ENCODE results near the gene KCNN3.

Gene KCNN3

DNA sequence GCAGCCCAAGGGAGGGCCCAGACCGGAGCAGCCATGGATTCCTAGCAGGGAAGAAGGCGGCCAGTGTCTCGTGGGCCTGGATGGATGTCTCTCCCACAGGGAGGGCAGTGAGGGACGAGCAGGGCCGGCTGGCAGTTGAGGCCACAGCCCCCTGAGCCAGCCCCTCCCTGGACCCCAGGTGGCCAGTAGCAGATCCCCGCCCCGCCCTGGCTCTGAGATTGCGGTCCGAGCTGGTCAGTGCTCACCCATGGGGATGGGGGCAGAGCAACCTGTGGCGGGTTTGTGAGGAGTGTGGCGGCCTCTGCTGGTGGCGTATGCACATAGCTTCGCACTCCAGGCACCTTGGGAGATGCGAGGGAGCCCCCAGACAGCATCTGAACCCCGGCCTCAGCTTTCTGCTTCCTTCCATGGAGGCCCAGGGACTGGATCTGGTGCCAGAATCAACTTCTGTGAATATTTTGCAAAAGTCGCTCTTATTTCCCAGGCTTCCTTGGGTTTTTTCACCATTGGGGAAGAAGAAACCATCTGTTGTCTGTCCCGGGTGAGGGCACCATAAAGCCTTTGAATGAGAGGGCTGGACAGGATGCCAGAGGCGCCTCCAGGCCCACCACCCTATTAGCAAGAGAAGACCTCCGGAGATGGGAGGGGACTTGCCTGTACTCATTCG, 8.4 kb upstream of the KCNN3 start:
- DNase-seq, result peak; percentile 83

GRCh38 chr1:154877370-154877974, 7.4 kb upstream of the KCNN3 start:
- DNase-seq, result no peak

DNA sequence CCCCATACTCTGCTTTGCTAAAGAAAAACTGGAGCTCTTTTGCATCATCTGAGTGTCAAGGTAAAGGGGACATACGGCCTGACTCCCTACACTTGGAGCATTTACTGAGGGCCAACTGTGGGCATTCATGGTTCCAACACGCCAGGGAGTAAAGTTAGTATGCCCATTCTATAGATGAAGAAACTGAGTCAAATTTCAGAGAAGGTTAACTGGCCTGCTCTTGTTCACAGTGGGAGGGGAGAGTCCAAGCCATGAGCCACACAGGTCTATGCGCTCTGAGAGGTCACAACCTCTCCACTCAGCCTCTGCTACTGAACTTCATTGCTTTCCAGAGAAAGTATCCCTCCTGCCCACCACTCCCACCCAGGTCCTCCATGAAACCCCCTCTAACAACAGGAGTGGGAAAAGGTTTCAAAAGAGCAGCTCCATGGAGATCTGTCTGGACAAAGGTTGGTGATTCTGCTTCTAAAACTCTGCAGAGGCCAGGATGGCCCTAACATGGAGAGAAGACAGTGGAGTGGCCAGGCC, 6.8 kb upstream of the KCNN3 start:
- DNase-seq, result no peak

GRCh38 chr1:154874465-154874864, 4.4 kb upstream of the KCNN3 start:
- DNase-seq, result no peak

DNA sequence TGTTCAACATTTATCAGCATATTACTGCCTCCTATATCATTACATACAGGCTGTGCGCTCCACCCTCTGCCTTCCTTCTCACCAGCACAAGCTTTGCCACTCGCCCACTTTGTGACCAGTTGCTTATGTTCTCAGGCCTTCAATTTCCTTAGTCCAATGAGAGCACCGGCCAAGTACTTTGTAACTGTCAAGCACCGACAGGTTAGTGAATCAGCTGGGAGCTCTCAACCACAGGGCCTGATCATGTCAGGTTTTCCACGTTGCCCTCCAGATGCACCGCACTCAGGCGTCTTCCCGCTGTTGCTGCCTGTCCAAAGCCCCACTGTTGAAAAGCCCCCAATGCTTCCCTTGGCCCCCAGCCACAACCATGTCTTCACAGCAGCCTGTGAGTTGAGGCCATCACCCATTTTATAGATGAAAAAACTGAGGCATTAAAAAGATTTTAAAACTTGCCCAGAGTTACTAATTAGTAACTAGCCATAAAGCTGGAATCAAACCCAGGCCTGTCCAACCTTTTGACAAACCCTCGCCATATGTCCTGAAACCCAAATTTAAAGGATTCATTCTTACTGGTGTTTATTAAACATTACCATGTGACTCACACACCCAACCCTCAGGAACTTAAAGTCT, 3.4 kb upstream of the KCNN3 start:
- DNase-seq, result no peak

- no peak for DNase-seq
Observed at GRCh38 chr1:154871374-154871773, 1.3 kb upstream of the KCNN3 start.

DNA sequence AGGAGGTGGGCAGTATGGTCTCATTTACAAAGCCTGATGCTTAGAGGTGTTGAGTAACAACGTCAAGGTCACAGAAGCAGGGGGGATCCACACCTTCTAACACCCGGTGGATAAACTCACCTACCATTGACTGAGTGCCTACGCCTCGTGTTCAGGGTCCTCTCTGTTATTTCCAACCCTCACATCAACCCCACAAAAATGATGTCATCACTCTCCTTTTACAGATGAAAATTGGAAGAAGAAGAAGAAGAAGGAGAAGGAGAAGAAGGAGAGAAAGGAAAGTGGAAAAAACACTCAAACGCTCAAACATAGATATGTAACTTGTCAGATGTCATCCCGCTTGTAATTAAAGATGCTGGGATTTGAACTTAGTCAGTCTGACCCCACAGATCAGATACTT, 653 bp upstream of the KCNN3 start:
- DNase-seq, result no peak

- no peak for DNase-seq
Observed at GRCh38 chr1:154869351-154870114, 548 bp downstream of the KCNN3 start.

DNA sequence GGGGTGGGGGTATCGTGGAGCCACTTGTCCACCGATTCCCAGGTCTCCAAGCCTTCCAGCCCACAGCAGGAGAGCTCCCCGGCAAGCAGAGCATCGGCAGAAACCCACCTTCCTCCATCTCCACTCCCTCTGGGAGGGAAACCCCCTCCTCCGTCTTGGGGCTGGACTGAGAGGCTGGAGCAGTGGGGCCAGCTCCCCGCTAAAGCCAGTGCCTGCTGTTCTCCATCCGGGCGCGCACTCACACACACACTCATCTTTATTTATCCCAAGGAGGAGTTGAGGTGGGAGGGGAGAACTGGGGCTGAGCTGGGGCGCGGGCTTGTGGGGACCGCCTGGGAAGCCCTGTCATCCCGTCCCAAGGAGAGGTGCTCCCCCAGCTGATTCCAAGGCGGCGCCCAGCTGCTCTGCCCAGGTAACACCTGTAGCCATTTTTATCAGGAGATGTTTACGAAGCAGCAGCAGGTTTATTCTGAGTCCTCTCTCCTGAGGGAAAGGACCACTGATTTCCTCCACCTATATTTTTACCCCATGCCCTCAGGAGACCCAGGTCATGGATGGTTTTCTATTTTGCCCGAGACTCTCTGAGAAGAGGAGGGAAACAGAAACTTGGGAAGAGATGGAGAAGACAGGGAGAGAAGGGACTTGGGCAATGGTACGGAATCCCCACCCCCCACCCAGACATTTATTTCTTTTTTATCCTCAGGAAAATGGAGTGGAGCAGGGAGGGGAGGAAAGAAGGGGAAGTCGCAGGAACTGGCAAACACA, 2.1 kb downstream of the KCNN3 start:
- DNase-seq, result no peak

- peak; percentile 67 for DNase-seq
Observed at GRCh38 chr1:154867064-154867825, 2.8 kb downstream of the KCNN3 start.

DNA sequence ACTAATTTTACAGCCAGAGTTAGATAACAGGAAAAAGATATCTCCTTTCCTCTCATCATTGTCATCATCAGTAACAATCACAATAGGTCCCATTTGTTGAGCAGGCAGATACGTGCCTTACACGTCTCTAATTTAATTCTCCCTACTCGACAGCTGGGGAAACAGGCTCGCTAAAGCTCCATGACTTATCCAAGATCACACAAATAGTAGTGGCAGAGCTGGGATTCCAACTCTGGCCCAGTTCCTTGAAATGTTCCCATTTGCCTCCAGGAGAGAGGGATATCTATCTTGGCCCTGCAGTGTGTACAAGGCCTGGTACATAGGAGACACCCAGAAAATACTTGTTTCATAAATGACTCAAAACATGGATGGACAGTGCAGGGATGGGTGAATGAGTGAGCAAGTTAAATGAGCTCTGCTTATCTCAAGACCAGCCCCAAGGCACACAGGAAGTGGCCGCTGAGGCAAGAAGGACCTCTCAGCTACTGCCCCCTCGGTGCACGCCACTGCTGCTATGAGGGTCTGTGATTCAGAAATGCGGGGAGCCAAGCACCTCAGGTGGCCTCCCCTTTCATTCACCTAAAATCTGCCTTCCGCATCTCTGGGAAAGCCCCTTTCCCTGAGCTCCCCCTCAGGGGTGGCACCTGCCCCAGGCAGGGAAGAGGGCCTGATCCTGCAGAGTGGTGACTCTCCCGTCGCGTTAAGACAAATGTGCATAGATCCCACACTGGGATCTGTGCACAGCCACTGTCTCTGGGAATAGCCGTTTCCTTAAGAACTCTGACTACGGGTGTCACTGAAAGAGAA, 3.6 kb downstream of the KCNN3 start:
- no peak for DNase-seq

DNA sequence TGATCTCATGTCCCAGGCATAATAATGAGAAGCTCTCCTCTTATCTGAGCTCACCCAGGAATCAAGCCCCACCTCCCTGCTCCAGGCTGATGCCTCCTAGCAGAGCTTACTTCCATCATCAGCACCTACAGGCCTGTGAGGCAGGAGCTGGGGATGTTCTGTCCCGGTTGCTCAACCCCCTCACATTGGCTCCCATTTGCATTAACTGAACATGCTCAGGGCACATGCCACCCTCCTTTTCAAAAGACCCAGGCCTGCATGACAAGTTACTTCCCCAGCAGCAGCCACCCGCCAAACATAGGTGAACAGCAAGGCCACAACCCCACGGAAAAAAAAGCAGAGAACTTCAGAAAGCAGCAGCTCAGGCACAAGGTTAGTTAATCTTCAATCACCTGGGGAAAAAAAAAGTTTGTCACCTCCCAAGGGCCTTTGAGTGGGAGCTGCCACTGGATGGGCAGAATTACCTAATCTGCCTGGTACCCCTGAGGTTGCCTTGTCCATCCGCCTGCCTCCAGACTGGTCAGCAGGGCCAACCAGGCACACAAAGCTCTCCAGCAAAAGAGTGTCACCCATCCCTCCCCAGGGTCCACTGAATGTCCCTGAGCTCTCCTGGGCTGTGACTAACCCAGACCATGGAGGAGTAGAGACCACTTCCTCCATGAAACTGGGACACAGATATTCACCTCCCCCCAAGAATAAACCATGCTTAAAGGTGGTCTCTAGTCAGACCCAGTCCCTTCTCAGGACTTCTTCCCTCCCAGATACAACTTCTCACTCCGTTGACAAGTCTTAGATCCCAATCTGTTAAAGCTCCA, 4.4 kb downstream of the KCNN3 start:
- DNase-seq, result no peak

DNA sequence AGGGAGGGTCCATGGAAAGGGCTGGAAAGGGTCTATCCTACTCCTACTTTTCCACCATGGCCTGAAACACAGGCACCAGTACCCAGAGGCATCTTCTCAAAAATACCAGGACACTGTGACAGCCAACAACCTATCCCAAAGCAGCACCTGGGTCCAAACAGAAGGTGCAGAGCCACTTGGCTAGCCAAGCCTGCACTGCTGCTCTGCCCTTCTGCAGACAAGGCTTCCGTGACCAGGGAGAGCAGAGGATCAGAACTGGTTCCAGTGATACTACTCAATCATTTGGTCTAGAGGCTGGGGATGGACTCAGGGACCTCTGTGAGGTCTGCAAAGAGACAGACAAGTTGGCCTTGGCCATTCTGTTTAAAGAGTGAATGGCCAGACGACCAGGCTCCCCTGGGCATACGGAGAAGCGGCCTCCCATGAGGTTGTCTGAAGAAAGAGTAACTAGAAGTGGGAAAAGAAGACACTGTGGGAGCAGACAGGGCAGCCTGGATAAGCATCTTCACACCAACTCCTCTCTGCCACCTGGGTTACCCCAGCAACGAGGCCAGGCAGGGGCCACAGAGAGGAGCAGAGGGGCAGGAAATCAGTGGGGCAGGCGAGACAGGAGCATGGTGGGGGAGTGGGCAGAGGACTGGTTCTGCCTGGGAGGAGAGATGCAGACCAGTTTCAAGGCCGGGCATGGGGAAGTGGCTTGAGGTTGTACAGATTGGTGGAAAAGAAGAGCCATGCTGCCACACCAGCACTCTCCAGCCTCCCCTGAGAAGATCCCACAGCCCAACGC, 5.7 kb downstream of the KCNN3 start:
- no peak for DNase-seq

DNA sequence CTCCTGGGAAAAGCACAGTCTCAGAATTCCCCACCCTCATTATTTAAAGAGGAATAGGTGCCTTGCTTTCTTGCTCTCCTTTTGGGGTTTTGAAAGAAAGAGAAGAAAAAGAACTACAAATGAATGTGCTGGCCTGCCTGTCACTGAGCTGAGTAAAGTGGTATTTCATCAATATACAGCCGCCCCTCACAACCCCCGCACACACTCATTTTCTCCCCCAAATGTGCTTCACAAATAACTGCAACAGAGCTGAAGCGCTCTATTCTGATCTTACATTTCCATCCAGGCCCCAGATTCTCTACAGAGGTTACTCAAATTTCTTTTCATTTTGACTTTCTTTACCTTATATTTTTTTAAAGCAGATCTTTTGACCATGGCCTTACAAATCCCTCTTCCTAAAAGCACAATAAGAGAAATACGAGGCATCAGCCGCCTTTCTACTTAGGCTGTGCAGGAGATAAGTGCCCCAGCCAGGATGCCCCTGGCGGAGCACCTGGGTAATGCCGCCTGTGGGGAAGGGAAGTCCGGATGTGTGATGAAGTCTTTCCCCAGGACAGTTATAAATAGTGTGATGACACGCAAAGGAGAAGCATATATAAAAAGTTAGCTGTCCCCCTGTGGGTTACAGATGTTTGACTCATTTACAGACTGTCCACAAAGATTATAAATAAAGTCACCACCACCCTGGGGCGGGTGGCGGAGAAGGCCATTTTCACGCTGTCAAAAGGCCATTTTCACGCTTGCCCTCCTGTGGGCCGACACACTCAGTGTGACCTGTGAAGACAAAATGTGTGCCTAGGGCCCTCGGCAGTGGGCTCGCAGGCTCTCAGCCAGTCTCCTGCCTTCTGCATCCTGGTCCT, 6.5 kb downstream of the KCNN3 start:
- peak; percentile 57 for DNase-seq

- DNase-seq, result no peak
Observed at GRCh38 chr1:154862907-154863306, 7.2 kb downstream of the KCNN3 start.

DNA sequence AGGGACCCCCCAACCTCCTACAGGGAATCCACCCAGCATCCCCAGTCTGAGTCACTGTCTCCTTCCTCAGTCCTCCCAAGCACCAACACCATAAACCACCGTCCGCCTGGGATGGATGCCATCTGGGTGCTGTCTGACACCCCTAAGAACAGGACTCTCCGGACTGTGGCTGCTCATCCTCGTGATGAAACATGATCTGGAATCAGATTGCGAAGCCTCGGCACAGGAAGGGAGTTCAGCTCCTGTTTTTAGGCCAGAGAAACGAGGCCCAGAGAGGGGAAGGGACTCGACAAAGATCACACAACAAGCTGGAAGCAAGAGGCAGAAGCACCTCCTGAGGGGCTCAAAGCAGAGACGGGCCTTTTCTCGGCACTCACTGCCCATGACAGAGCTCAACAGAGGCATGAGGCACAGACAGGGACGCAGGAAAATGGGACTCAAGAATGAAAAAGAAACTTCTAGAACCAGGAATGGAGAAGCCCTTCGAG, 8.4 kb downstream of the KCNN3 start:
- no peak for DNase-seq

- DNase-seq, result no peak
Observed at GRCh38 chr1:154860156-154860870, 9.8 kb downstream of the KCNN3 start.
